Hepatocyte (in vitro differentiated cells): ENCODE results near the gene NR1H3.

ENCODE experiments used
- EZH2 ChIP-seq: fragments of 200-600 bp; sonication (generic); IDR thresholded peaks from 2 replicates; pipeline ENCODE4 v1.6.1; 2016; ENCODE audit warnings: antibody characterized with exemption, mild to moderate bottlenecking, borderline replicate concordance
- EZH2phosphoT487 ChIP-seq: fragments of 200-600 bp; sonication (generic); IDR thresholded peaks from one replicate; pipeline ENCODE4 v1.6.1; 2018; ENCODE audit warnings: antibody characterized with exemption, mild to moderate bottlenecking, low read depth, moderate library complexity; ENCODE audit not compliant: unreplicated experiment, severe bottlenecking
- TF ChIP-seq, protein P1 (sequence below): fragments of 200-600 bp; sonication (generic); IDR thresholded peaks from 2 replicates; pipeline ENCODE4 v1.5.1; 2016; ENCODE audit warnings: antibody characterized with exemption, mild to moderate bottlenecking; ENCODE audit not compliant: poor library complexity

GRCh38 chr11:47215366-47215910 lies 42.4 kb upstream of the NR1H3 start:
- TF ChIP-seq EZH2phosphoT487 (no peak), EZH2 (no peak)
- TF ChIP-seq, protein P1, sequence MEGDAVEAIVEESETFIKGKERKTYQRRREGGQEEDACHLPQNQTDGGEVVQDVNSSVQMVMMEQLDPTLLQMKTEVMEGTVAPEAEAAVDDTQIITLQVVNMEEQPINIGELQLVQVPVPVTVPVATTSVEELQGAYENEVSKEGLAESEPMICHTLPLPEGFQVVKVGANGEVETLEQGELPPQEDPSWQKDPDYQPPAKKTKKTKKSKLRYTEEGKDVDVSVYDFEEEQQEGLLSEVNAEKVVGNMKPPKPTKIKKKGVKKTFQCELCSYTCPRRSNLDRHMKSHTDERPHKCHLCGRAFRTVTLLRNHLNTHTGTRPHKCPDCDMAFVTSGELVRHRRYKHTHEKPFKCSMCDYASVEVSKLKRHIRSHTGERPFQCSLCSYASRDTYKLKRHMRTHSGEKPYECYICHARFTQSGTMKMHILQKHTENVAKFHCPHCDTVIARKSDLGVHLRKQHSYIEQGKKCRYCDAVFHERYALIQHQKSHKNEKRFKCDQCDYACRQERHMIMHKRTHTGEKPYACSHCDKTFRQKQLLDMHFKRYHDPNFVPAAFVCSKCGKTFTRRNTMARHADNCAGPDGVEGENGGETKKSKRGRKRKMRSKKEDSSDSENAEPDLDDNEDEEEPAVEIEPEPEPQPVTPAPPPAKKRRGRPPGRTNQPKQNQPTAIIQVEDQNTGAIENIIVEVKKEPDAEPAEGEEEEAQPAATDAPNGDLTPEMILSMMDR, result no peak
